Renal cortical epithelial cell (primary cell): ENCODE measurements around the gene RNFT2. TPM values are rescaled to one million over a fixed set of nuclear protein-coding genes. Genes with fewer than 3 reads are reported as not detected.

Source experiments
- DNase-seq: peaks from one replicate; pipeline ENCODE4 v3.0.0-alpha.2; 2011; ENCODE audit warnings: low read depth
- total RNA-seq: library from RNA; depleted of rRNA; stranded (reverse); fragments of >200 nt; gene quantifications from 2 replicates; pipeline ENCODE4 v1.2.3, GENCODE V29; 2014

The RNFT2 gene
- total RNA-seq, 1 donor from 2014 or later, result 5.6 TPM

GRCh38 chr12:116832353-116832752 is 94.2 kb downstream of the RNFT2 start:
- DNase-seq, result no peak

- DNase-seq, result no peak
Measured at GRCh38 chr12:116833474-116833873, 95.4 kb downstream of the RNFT2 start.

- no peak for DNase-seq
Measured at GRCh38 chr12:116835484-116835883, 97.4 kb downstream of the RNFT2 start.

GRCh38 chr12:116837097-116837496 is 99.0 kb downstream of the RNFT2 start:
- DNase-seq, result no peak

- DNase-seq, result no peak
Measured at GRCh38 chr12:116838365-116838764, 100.2 kb downstream of the RNFT2 start.

GRCh38 chr12:116839287-116839830 is 101.2 kb downstream of the RNFT2 start:
- DNase-seq, result no peak

GRCh38 chr12:116843085-116843484 is 105.0 kb downstream of the RNFT2 start:
- DNase-seq, result no peak

- DNase-seq, result no peak
Measured at GRCh38 chr12:116849216-116849615, 111.1 kb downstream of the RNFT2 start.

GRCh38 chr12:116852303-116852702 is 114.2 kb downstream of the RNFT2 start:
- DNase-seq, result no peak

GRCh38 chr12:116853507-116853906 is 115.4 kb downstream of the RNFT2 start:
- no peak for DNase-seq

GRCh38 chr12:116855744-116856470 is 117.8 kb downstream of the RNFT2 start:
- DNase-seq, result peak; percentile 13

- no peak for DNase-seq
Measured at GRCh38 chr12:116856729-116857128, 118.6 kb downstream of the RNFT2 start.

- DNase-seq, result no peak
Measured at GRCh38 chr12:116859079-116859478, 121.0 kb downstream of the RNFT2 start.

GRCh38 chr12:116860263-116860662 is 122.1 kb downstream of the RNFT2 start:
- no peak for DNase-seq

- DNase-seq, result no peak
Measured at GRCh38 chr12:116861320-116861719, 123.2 kb downstream of the RNFT2 start.

GRCh38 chr12:116862167-116862566 is 124.1 kb downstream of the RNFT2 start:
- no peak for DNase-seq

- DNase-seq, result peak; percentile 49
Measured at GRCh38 chr12:116863275-116863767, 125.2 kb downstream of the RNFT2 start.

- DNase-seq, result peak; percentile 32
Measured at GRCh38 chr12:116864371-116865160, 126.5 kb downstream of the RNFT2 start.

GRCh38 chr12:116867523-116867922 is 129.4 kb downstream of the RNFT2 start:
- DNase-seq, result no peak

- DNase-seq, result no peak
Measured at GRCh38 chr12:116870306-116870705, 132.2 kb downstream of the RNFT2 start.

GRCh38 chr12:116874324-116874995 is 136.3 kb downstream of the RNFT2 start:
- DNase-seq, result no peak
